Activated CD8-positive, alpha-beta memory T cell treated with anti-CD3 and anti-CD28 coated beads, Interleukin-2, amount 10 ng/mL, durations not matched to agents 7 days and 5 days (primary cell): ENCODE data around the gene XYLT1. TPM values are rescaled to one million over a fixed set of nuclear protein-coding genes. Genes with fewer than 3 reads are reported as not detected.
A peak's percentile ranks its signal among the peaks of the same experiment; 100 is the strongest.

Source experiments
- ATAC-seq: fragments of 150-1000 bp; cut with Tn5 transposase; one replicate; pipeline ENCODE4 v1.10.0; 2021; ENCODE audit warnings: moderate library complexity
- CTCF ChIA-PET: fragments of 350-600 bp; sonication (Branson Sonifier 250); formaldehyde crosslinking; loops from one replicate; lab custom pipeline; 2021; ENCODE audit warnings: antibody characterized with exemption; lab: Charles Lee
- DNase-seq: peaks from one replicate; pipeline ENCODE4 v3.0.0-alpha.2; 2020
- H3K27ac Mint-ChIP-seq: one replicate; pipeline ENCODE4 v1.8.0; 2021; ENCODE audit warnings: mild to moderate bottlenecking, mixed read lengths
- H3K27me3 Mint-ChIP-seq: one replicate; pipeline ENCODE4 v1.8.0; 2021; ENCODE audit warnings: mixed read lengths
- H3K36me3 Mint-ChIP-seq: one replicate; pipeline ENCODE4 v1.8.0; 2021; ENCODE audit warnings: mild to moderate bottlenecking, mixed read lengths
- H3K4me1 Mint-ChIP-seq: one replicate; pipeline ENCODE4 v1.8.0; 2021; ENCODE audit warnings: mixed read lengths
- H3K4me3 Mint-ChIP-seq: one replicate; pipeline ENCODE4 v1.8.0; 2021; ENCODE audit warnings: mild to moderate bottlenecking, moderate library complexity, mixed read lengths
- H3K9me3 Mint-ChIP-seq: one replicate; pipeline ENCODE4 v1.8.0; 2022; ENCODE audit warnings: low read depth, mixed read lengths
- total RNA-seq, 2 experiments: library from RNA; stranded (reverse); gene quantifications; one replicate each; pipeline ENCODE4 v1.2.3, GENCODE V29; 2021

Gene XYLT1
- total RNA-seq, 2 experiments from 2014 or later = 35.7 to 40.9 TPM

- DNase-seq = no peak
- ATAC-seq = no peak
- Mint-ChIP-seq H3K4me1 (no peaks in the 10 kb centered on the region), H3K9me3 (no peaks in the 10 kb centered on the region), H3K36me3 (no peaks in the 10 kb centered on the region), H3K4me3 (no peak overlapping the region), H3K27me3 (no peaks in the 10 kb centered on the region), H3K27ac (no peak overlapping the region)
- CTCF ChIA-PET = no interaction called here
Measured at GRCh38 chr16:17083628-17084027, 387.1 kb downstream of the XYLT1 start.

- ATAC-seq (no peak), DNase-seq (no peak)
- H3K36me3 Mint-ChIP-seq = no peaks in the 10 kb centered on the region
- CTCF ChIA-PET = no interaction called here
- no peaks in the 10 kb centered on the region for H3K4me1 Mint-ChIP-seq
- H3K27me3 Mint-ChIP-seq = no peaks in the 10 kb centered on the region
- no peaks in the 10 kb centered on the region for H3K9me3 Mint-ChIP-seq
- no peak overlapping the region for H3K27ac Mint-ChIP-seq
- no peak overlapping the region for H3K4me3 Mint-ChIP-seq
Measured at GRCh38 chr16:17082095-17082882, 388.5 kb downstream of the XYLT1 start.

GRCh38 chr16:17080105-17080504 lies 390.7 kb downstream of the XYLT1 start:
- CTCF ChIA-PET = no interaction called here
- no peak for DNase-seq
- H3K4me3 Mint-ChIP-seq = no peak overlapping the region
- no peaks in the 10 kb centered on the region for H3K9me3 Mint-ChIP-seq
- H3K4me1 Mint-ChIP-seq = no peaks in the 10 kb centered on the region
- H3K27me3 Mint-ChIP-seq = no peaks in the 10 kb centered on the region
- no peaks in the 10 kb centered on the region for H3K36me3 Mint-ChIP-seq
- no peak overlapping the region for H3K27ac Mint-ChIP-seq
- no peak for ATAC-seq

- DNase-seq = no peak
- no peaks in the 10 kb centered on the region for H3K27me3 Mint-ChIP-seq
- no peak overlapping the region for H3K4me3 Mint-ChIP-seq
- no peak overlapping the region for H3K27ac Mint-ChIP-seq
- no peaks in the 10 kb centered on the region for H3K4me1 Mint-ChIP-seq
- no peak for ATAC-seq
- H3K36me3 Mint-ChIP-seq = no peaks in the 10 kb centered on the region
- H3K9me3 Mint-ChIP-seq = no peaks in the 10 kb centered on the region
- CTCF ChIA-PET = no interaction called here
Measured at GRCh38 chr16:17078931-17079631, 391.7 kb downstream of the XYLT1 start.

- Mint-ChIP-seq H3K9me3 (no peaks in the 10 kb centered on the region), H3K4me3 (no peak overlapping the region), H3K36me3 (no peaks in the 10 kb centered on the region), H3K4me1 (peaks cover 1% of the 10 kb centered on the region), H3K27me3 (peaks cover 4% of the 10 kb centered on the region), H3K27ac (no peak overlapping the region)
- DNase-seq = no peak
- no peak for ATAC-seq
- CTCF ChIA-PET = interaction anchor here (0.9 kb wide), 1 partner anchor 295 kb away, joined by 3 read pairs; no protein-coding TSS in a partner anchor
Measured at GRCh38 chr16:17076818-17077498, 393.8 kb downstream of the XYLT1 start.

- Mint-ChIP-seq H3K4me3 (no peak overlapping the region), H3K4me1 (peaks cover 1% of the 10 kb centered on the region), H3K36me3 (no peaks in the 10 kb centered on the region), H3K27me3 (peaks cover 4% of the 10 kb centered on the region), H3K9me3 (no peaks in the 10 kb centered on the region), H3K27ac (no peak overlapping the region)
- no peak for DNase-seq
- CTCF ChIA-PET = interaction anchor here (0.8 to 0.9 kb wide), 2 partner anchors 75 to 295 kb away, joined by 3 read pairs; no protein-coding TSS in a partner anchor
- no peak for ATAC-seq
Measured at GRCh38 chr16:17076092-17076754, 394.5 kb downstream of the XYLT1 start.

- Mint-ChIP-seq H3K9me3 (no peaks in the 10 kb centered on the region), H3K4me1 (peaks cover 8% of the 10 kb centered on the region), H3K36me3 (no peaks in the 10 kb centered on the region), H3K27ac (no peak overlapping the region), H3K4me3 (no peak overlapping the region), H3K27me3 (peaks cover 10% of the 10 kb centered on the region)
- ATAC-seq (no peak), DNase-seq (no peak)
- CTCF ChIA-PET = no interaction called here
Measured at GRCh38 chr16:17072104-17072503, 398.7 kb downstream of the XYLT1 start.

- Mint-ChIP-seq H3K27me3 (peaks cover 10% of the 10 kb centered on the region), H3K27ac (no peak overlapping the region), H3K9me3 (no peaks in the 10 kb centered on the region), H3K4me3 (peak overlapping the region; percentile 20), H3K4me1 (peaks cover 8% of the 10 kb centered on the region), H3K36me3 (no peaks in the 10 kb centered on the region)
- CTCF ChIA-PET = no interaction called here
- DNase-seq = peak; percentile 74
- peak; percentile 79 for ATAC-seq
Measured at GRCh38 chr16:17070882-17071592, 399.7 kb downstream of the XYLT1 start.

GRCh38 chr16:17069681-17070080 lies 401.1 kb downstream of the XYLT1 start:
- no peak overlapping the region for H3K27ac Mint-ChIP-seq
- CTCF ChIA-PET = no interaction called here
- ATAC-seq (no peak), DNase-seq (no peak)
- H3K9me3 Mint-ChIP-seq = no peaks in the 10 kb centered on the region
- H3K4me3 Mint-ChIP-seq = no peak overlapping the region
- peaks cover 8% of the 10 kb centered on the region for H3K4me1 Mint-ChIP-seq
- H3K36me3 Mint-ChIP-seq = no peaks in the 10 kb centered on the region
- peaks cover 10% of the 10 kb centered on the region for H3K27me3 Mint-ChIP-seq

GRCh38 chr16:17068524-17068923 lies 402.2 kb downstream of the XYLT1 start:
- H3K4me3 Mint-ChIP-seq = no peak overlapping the region
- H3K27me3 Mint-ChIP-seq = peaks cover 6% of the 10 kb centered on the region
- CTCF ChIA-PET = interaction anchor here (0.7 kb wide), 1 partner anchor 133 kb away, joined by 4 read pairs; no protein-coding TSS in a partner anchor
- no peak overlapping the region for H3K27ac Mint-ChIP-seq
- ATAC-seq = no peak
- DNase-seq = no peak
- H3K9me3 Mint-ChIP-seq = no peaks in the 10 kb centered on the region
- peaks cover 8% of the 10 kb centered on the region for H3K4me1 Mint-ChIP-seq
- H3K36me3 Mint-ChIP-seq = no peaks in the 10 kb centered on the region

GRCh38 chr16:17067882-17068281 lies 402.9 kb downstream of the XYLT1 start:
- Mint-ChIP-seq H3K36me3 (no peaks in the 10 kb centered on the region), H3K4me1 (peaks cover 8% of the 10 kb centered on the region), H3K4me3 (no peak overlapping the region), H3K27ac (no peak overlapping the region), H3K9me3 (no peaks in the 10 kb centered on the region), H3K27me3 (peaks cover 9% of the 10 kb centered on the region)
- DNase-seq (no peak), ATAC-seq (no peak)
- CTCF ChIA-PET = no interaction called here

- Mint-ChIP-seq H3K27ac (no peak overlapping the region), H3K9me3 (no peaks in the 10 kb centered on the region), H3K36me3 (no peaks in the 10 kb centered on the region), H3K27me3 (peaks cover 2% of the 10 kb centered on the region), H3K4me3 (no peak overlapping the region), H3K4me1 (no peaks in the 10 kb centered on the region)
- CTCF ChIA-PET = no interaction called here
- DNase-seq = no peak
- ATAC-seq = no peak
Measured at GRCh38 chr16:17063201-17064139, 407.3 kb downstream of the XYLT1 start.
